IMR-90 (cell line): ENCODE results near the gene UNC13B.

ENCODE experiments used
- BHLHE40 ChIP-seq: fragments of 150-350 bp; IDR thresholded peaks from 2 replicates; pipeline ENCODE4 v1.6.1; 2016; ENCODE audit warnings: mild to moderate bottlenecking, low read depth, low read length
- CTCF ChIP-seq: conservative IDR thresholded peaks from 2 replicates; pipeline ENCODE4 v1.5.1; 2012; ENCODE audit warnings: mild to moderate bottlenecking, low read depth, low read length, improper control_type of control experiment
- FOS ChIP-seq: fragments of 150-350 bp; IDR thresholded peaks from 2 replicates; pipeline ENCODE4 v1.6.1; 2016; ENCODE audit warnings: low read depth, low read length
- POLR2A ChIP-seq: IDR thresholded peaks from 2 replicates; pipeline ENCODE4 v1.6.1; 2012; ENCODE audit warnings: mild to moderate bottlenecking, low read depth, low read length
- RAD21 ChIP-seq: IDR thresholded peaks from 2 replicates; pipeline ENCODE4 v1.6.1; 2012; ENCODE audit warnings: low read length, improper control_type of control experiment
- RCOR1 ChIP-seq: IDR thresholded peaks from 2 replicates; pipeline ENCODE4 v1.6.1; 2012; ENCODE audit warnings: mild to moderate bottlenecking, low read length, improper control_type of control experiment; ENCODE audit not compliant: insufficient replicate concordance
- RFX5 ChIP-seq: IDR thresholded peaks from 2 replicates; pipeline ENCODE4 v1.8.0; 2012; ENCODE audit warnings: low read depth, mild to moderate bottlenecking, low read length, moderate library complexity
- SMC3 ChIP-seq: fragments of 150-350 bp; IDR thresholded peaks from 2 replicates; pipeline ENCODE4 v1.6.1; 2016; ENCODE audit warnings: low read depth, mild to moderate bottlenecking, antibody characterized with exemption, low read length, moderate library complexity
- TF ChIP-seq, protein P1 (sequence below): fragments of 150-350 bp; IDR thresholded peaks from 2 replicates; pipeline ENCODE4 v1.6.1; 2016; ENCODE audit warnings: low read depth, mild to moderate bottlenecking, low read length, moderate library complexity, borderline replicate concordance

DNA sequence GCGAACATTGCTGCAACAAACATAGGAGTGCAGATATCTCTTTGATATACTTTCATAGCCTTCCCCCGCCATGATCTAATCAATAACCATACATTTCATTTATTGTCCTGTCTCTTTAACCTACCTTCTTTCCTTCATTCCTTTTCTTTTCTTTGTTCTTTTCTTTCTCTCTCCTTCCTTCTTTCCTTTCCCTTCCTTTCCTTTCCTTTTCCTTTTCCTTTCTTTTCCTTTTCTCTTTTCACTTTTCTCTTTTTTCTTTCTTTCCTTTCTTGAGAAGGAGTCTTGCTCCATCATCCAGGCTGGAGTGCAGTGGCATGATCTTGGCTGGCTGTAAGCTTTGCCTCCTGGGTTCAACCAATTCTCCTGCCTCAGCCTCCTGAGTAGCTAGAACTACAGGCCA, 100.3 kb downstream of the UNC13B start:
- no peak for TF ChIP-seq CTCF
- TF ChIP-seq, protein P1, sequence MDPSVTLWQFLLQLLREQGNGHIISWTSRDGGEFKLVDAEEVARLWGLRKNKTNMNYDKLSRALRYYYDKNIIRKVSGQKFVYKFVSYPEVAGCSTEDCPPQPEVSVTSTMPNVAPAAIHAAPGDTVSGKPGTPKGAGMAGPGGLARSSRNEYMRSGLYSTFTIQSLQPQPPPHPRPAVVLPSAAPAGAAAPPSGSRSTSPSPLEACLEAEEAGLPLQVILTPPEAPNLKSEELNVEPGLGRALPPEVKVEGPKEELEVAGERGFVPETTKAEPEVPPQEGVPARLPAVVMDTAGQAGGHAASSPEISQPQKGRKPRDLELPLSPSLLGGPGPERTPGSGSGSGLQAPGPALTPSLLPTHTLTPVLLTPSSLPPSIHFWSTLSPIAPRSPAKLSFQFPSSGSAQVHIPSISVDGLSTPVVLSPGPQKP, result no peak
- no peak for TF ChIP-seq RFX5
- no peak for TF ChIP-seq RCOR1
- TF ChIP-seq POLR2A, result no peak
- TF ChIP-seq FOS, result no peak
- no peak for TF ChIP-seq RAD21
- TF ChIP-seq SMC3, result no peak
- TF ChIP-seq BHLHE40, result no peak
